ENCODE measurements around the gene CCNI2.

The CCNI2 gene

DNA sequence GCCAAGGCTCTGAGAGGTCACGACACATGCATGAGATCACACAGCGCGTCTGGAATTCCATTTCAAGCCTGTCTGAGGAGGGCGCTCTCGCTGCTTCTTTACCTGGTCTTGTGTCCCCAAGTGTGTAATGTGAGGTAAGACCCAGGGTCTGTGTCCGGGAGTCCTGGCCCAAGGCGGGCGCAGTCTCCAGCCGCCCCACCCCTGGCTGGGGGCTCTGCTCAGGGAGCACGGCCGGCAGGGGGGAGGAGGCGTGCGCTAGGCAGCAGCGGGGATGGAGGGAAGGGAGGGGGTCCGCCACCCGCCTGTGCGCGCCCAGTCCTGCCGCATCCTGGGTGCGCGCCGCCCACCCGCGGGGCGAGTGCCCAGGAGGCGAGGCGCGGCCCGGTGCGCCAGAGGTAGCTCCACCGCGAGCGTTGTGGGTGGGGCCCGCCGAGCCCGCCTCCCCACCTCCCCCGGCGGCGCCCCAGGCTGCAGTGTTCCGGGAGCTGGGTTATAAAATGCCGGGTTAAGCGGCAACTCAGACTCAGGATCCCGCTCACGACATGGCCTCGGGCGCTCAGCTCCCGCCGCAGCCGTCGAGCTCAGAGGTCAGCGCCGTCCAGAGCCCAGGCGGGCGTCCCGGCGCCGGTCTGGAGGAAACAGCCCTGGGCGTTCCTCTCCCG is at the start of gene CCNI2:
TSS of gene CCNI2 (plus strand) at position 473 of the 662 bp plus-strand sequence. CDS start at position 543, 70 bp downstream.
- no peaks in the 10 kb centered on the region for H3K27me3 ChIP-seq (ENCODE audit: control insufficient read depth, insufficient read depth, low read length)
- H3K4me2 ChIP-seq (ENCODE audit: low read length): peak within 1 kb of the TSS; percentile 74
- H2AFZ ChIP-seq: peak within 1 kb of the TSS; percentile 97
- peak within 1 kb of the TSS; percentile 55 for H3K4me3 ChIP-seq (ENCODE audit: low read depth, low read length)
- TF ChIP-seq CTCF (IDR thresholded peaks at IDR 0.05): peak; percentile 23
- no peaks in the 10 kb centered on the region for H3K9me3 ChIP-seq (ENCODE audit: control insufficient read depth, low read length)
- no peaks in the 10 kb centered on the region for H3K36me3 ChIP-seq (ENCODE audit: control insufficient read depth, insufficient read depth, low read length)
- no peaks in the 10 kb centered on the region for H3K4me1 ChIP-seq
- no peak within 1 kb of the TSS for H3K27ac ChIP-seq
- H3K9ac ChIP-seq: no peak within 1 kb of the TSS
- no peaks in the 10 kb centered on the region for H3K79me2 ChIP-seq

GRCh38 chr5:132704875-132705274 is 42.4 kb upstream of the CCNI2 start:
- no peak for TF ChIP-seq CTCF (IDR thresholded peaks at IDR 0.05)
- no peak overlapping the region for H3K9ac ChIP-seq
- no peak overlapping the region for H3K4me3 ChIP-seq (ENCODE audit: low read depth, low read length)
- no peaks in the 10 kb centered on the region for H3K36me3 ChIP-seq (ENCODE audit: control insufficient read depth, insufficient read depth, low read length)
- H3K4me1 ChIP-seq: no peaks in the 10 kb centered on the region
- H3K9me3 ChIP-seq (ENCODE audit: control insufficient read depth, low read length): no peaks in the 10 kb centered on the region
- H3K4me2 ChIP-seq (ENCODE audit: low read length): no peak overlapping the region
- no peaks in the 10 kb centered on the region for H3K27me3 ChIP-seq (ENCODE audit: control insufficient read depth, insufficient read depth, low read length)
- H2AFZ ChIP-seq: no peak overlapping the region
- H3K79me2 ChIP-seq: no peaks in the 10 kb centered on the region
- H3K27ac ChIP-seq: no peak overlapping the region

DNA sequence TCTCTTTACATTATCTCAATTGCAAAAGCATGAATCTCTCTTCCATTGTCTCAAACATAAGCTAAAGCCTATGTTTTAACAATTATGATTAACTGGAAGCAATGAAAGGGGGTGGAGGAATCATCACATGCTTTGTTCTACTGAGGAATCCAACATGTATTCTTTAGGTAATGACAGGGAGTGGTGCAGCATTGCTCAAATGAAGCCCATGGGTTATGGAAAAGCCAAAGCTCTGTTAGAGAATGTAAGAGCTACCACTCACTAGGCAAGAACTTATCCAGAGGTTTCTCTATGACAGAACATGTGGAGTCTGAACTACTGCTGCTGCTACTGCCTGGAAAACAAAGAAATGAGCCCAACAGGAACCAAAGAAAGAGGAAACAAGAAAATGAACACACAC is 38.6 kb upstream of the CCNI2 start:
- TF ChIP-seq CTCF (IDR thresholded peaks at IDR 0.05): no peak
- H3K9me3 ChIP-seq (ENCODE audit: control insufficient read depth, low read length): no peaks in the 10 kb centered on the region

DNA sequence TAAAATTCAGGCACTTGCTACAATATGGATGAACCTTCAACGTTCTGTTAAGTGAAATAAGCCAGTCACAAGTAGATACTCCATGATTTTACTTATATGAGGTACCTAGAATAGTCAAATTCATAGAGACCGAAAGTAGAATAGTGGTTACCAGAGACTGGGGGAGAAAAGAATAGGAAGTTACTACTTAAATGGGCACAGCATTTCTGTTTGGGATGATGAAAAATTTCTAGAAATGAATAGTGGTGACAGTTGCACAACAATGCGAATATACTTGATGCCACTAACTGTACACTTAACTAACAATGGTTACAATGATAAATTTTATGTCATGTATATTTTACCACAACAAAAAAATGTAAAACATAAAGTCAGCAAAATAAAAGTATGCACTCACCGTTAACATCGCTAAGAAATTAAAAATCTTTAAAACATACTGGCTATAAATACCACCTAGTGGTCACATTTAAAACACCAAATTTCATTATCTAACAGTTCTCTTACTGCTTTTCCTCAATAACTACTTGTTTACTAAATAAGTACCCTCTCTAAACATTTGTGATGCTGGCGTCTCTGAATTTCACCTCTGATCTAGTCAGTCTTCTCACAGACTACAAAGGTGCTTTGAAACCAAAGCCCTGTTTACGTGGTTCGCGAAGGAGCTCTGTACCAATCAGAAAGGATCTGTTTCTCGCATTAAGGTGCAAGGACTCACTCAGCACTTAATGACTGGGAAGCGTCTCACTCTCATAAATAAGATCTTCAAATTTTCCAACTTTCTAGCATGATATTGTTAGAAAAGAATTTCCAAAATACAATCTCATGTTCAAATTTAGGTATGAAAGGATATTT is 32.5 kb upstream of the CCNI2 start:
- Histone ChIP-seq H3K27ac (no peak overlapping the region), H2AFZ (no peak overlapping the region), H3K9me3 (ENCODE audit: control insufficient read depth, low read length) (no peaks in the 10 kb centered on the region)

More for the DNA sequence above, 38.6 kb upstream of the CCNI2 start:
- H3K79me2 ChIP-seq: no peaks in the 10 kb centered on the region
- no peaks in the 10 kb centered on the region for H3K27me3 ChIP-seq (ENCODE audit: control insufficient read depth, insufficient read depth, low read length)
- no peak overlapping the region for H3K27ac ChIP-seq
- H3K4me1 ChIP-seq: no peaks in the 10 kb centered on the region
- H3K36me3 ChIP-seq (ENCODE audit: control insufficient read depth, insufficient read depth, low read length): no peaks in the 10 kb centered on the region
- H3K9ac ChIP-seq: no peak overlapping the region
- no peak overlapping the region for H3K4me3 ChIP-seq (ENCODE audit: low read depth, low read length)
- no peak overlapping the region for H3K4me2 ChIP-seq (ENCODE audit: low read length)
- H2AFZ ChIP-seq: no peak overlapping the region

More for the DNA sequence above, 32.5 kb upstream of the CCNI2 start:
- Histone ChIP-seq H3K36me3 (ENCODE audit: control insufficient read depth, insufficient read depth, low read length) (no peaks in the 10 kb centered on the region), H3K4me1 (no peaks in the 10 kb centered on the region), H3K79me2 (no peaks in the 10 kb centered on the region), H3K27me3 (ENCODE audit: control insufficient read depth, insufficient read depth, low read length) (no peaks in the 10 kb centered on the region), H3K9ac (no peak overlapping the region), H3K4me2 (ENCODE audit: low read length) (no peak overlapping the region), H3K4me3 (ENCODE audit: low read depth, low read length) (no peak overlapping the region)
- TF ChIP-seq CTCF (IDR thresholded peaks at IDR 0.05): peak; percentile 19

Data from parathyroid adenoma (tissue), 2 donors.